B cell (primary cell): Measurements from ENCODE around the gene PARD3. TPM values are rescaled to one million over a fixed set of nuclear protein-coding genes. Genes with fewer than 3 reads are reported as not detected.

Source experiments
- ATAC-seq: fragments of 200-7000 bp; cut with Tn5 transposase; one replicate; pipeline ENCODE4 v1.10.0; 2021; ENCODE audit warnings: low read depth, mild to moderate bottlenecking, moderate number of reproducible peaks, moderate library complexity
- CTCF ChIA-PET: fragments of 350-600 bp; sonication (Branson Sonifier 250); formaldehyde crosslinking; loops from one replicate; lab custom pipeline; 2021; ENCODE audit warnings: antibody characterized with exemption, inconsistent platforms; lab: Charles Lee
- POLR2A ChIA-PET: fragments of 350-600 bp; sonication (Branson Sonifier 250); formaldehyde crosslinking; loops from one replicate; lab custom pipeline; 2021; ENCODE audit warnings: antibody characterized with exemption; lab: Charles Lee
- DNase-seq: peaks from one replicate; pipeline ENCODE4 v3.0.0; 2013
- H2AFZ ChIP-seq: 2 replicates; pipeline ENCODE4 v1.6.1; 2012; ENCODE audit warnings: mild to moderate bottlenecking, low read depth, low read length; ENCODE audit not compliant: insufficient read depth, poor library complexity, severe bottlenecking
- H3K27ac ChIP-seq, 2 donors: 1 replicate in 1 of 2; 2 replicates in 1 of 2; pipeline ENCODE4 v1.5.1; 2012 to 2013; ENCODE audit warnings: low read length in 2 of 2, mild to moderate bottlenecking in 2 of 2, moderate library complexity in 1 of 2
- H3K27me3 ChIP-seq, 4 experiments: fragments of 200-600 bp in 1 of 4; sonication (generic) in 1 of 4; replicated peaks in 1 of 4; 1 replicate in 2 of 4; 2 replicates in 2 of 4; pipeline versions ENCODE4 v1.6.1 to v1.7.0; 2013 to 2016; ENCODE audit warnings: low read length in 3 of 4, mild to moderate bottlenecking in 2 of 4, mixed read lengths in 1 of 4, moderate library complexity in 1 of 4; ENCODE audit not compliant: insufficient read depth in 4 of 4, control insufficient read depth in 3 of 4; ENCODE audit errors: control extremely low read depth in 1 of 4
- H3K36me3 ChIP-seq, 2 experiments: replicated peaks in 1 of 2; 1 replicate in 1 of 2; 2 replicates in 1 of 2; pipeline versions ENCODE4 v1.6.1 to v1.7.1; 2013; ENCODE audit warnings: low read length in 1 of 2; ENCODE audit not compliant: insufficient read depth in 2 of 2, control insufficient read depth in 1 of 2; ENCODE audit errors: control extremely low read depth in 1 of 2, extremely low read depth in 1 of 2
- H3K4me1 ChIP-seq, 2 donors: fragments of 200-600 bp in 1 of 2; sonication (generic) in 1 of 2; 1 replicate in 1 of 2; 2 replicates in 1 of 2; pipeline versions ENCODE4 v1.5.1 to v1.6.1; 2013 to 2017; ENCODE audit warnings: low read length in 2 of 2; ENCODE audit not compliant: control insufficient read depth in 2 of 2, insufficient read depth in 2 of 2
- H3K4me2 ChIP-seq: replicated peaks from 2 replicates; pipeline ENCODE3; 2012; ENCODE audit warnings: mild to moderate bottlenecking, low read depth, low read length; ENCODE audit not compliant: poor library complexity, severe bottlenecking
- H3K4me3 ChIP-seq, 5 experiments: fragments of 200-600 bp in 1 of 5; sonication (generic) in 1 of 5; 1 replicate in 3 of 5; 2 replicates in 2 of 5; pipeline versions ENCODE4 v1.5.1 to v1.7.0; 2011 to 2016; ENCODE audit warnings: low read length in 4 of 5, mild to moderate bottlenecking in 4 of 5, low read depth in 2 of 5, control low read depth in 1 of 5, moderate library complexity in 1 of 5; ENCODE audit not compliant: insufficient read depth in 1 of 5; ENCODE audit errors: control extremely low read depth in 1 of 5, extremely low read depth in 1 of 5
- H3K79me2 ChIP-seq: fragments of 200-600 bp; sonication (generic); one replicate; pipeline ENCODE4 v1.6.0; 2016; ENCODE audit warnings: low read length; ENCODE audit not compliant: control insufficient read depth, insufficient read depth
- H3K9ac ChIP-seq: fragments of 200-600 bp; sonication (generic); 2 replicates; pipeline ENCODE4 v1.6.1; 2017; ENCODE audit warnings: mild to moderate bottlenecking, low read length, moderate library complexity
- H3K9me3 ChIP-seq, 3 donors: one replicate each; pipeline versions ENCODE4 v1.6.1 to v1.7.1; 2013; ENCODE audit warnings: low read length in 2 of 3; ENCODE audit not compliant: control insufficient read depth in 2 of 3, insufficient read depth in 1 of 3; ENCODE audit errors: control extremely low read depth in 1 of 3
- H4K20me1 ChIP-seq: 2 replicates; pipeline ENCODE4 v1.6.0; 2012; ENCODE audit warnings: mild to moderate bottlenecking, low read length; ENCODE audit not compliant: insufficient read depth, control insufficient read depth, poor library complexity, severe bottlenecking
- H3K27ac Mint-ChIP-seq: one replicate; pipeline ENCODE4 v1.8.0; 2021; ENCODE audit warnings: mixed read lengths
- H3K27me3 Mint-ChIP-seq: one replicate; pipeline ENCODE4 v1.8.0; 2021; ENCODE audit warnings: mixed read lengths
- H3K4me1 Mint-ChIP-seq: one replicate; pipeline ENCODE4 v1.8.0; 2021; ENCODE audit warnings: mixed read lengths
- H3K4me3 Mint-ChIP-seq: one replicate; pipeline ENCODE4 v1.8.0; 2021; ENCODE audit warnings: mixed read lengths
- H3K9me3 Mint-ChIP-seq: one replicate; pipeline ENCODE4 v1.8.0; 2022; ENCODE audit warnings: mixed read lengths; ENCODE audit not compliant: insufficient read depth
- EZH2 ChIP-seq: IDR thresholded peaks from 2 replicates; pipeline ENCODE4 v1.6.1; 2012; ENCODE audit warnings: borderline replicate concordance, low read depth, mild to moderate bottlenecking, moderate library complexity, low read length; ENCODE audit not compliant: insufficient read depth, poor library complexity, severe bottlenecking
- WGBS: methylation state at CpG from one replicate; pipeline ENCODE4 v1.1.5; 2013; ENCODE audit warnings: missing lambda C conversion rate; ENCODE audit not compliant: insufficient coverage; 5-methylcytosine and 5-hydroxymethylcytosine counted together
- intact Hi-C: fragments of 100-400 bp; cut with micrococcal nuclease; formaldehyde crosslinking; loops from one replicate; pipeline ENCODE4 v1.10.0; 2022
- polyA plus RNA-seq: library from polyadenylated mRNA; depleted of rRNA; stranded (reverse); fragments of >200 nt; gene quantifications from 2 replicates; pipeline ENCODE4 v1.2.3, GENCODE V29; 2012
- total RNA-seq, 2 donors: library from RNA; stranded (reverse); fragments of 120-200 nt in 1 of 2; gene quantifications; 1 replicate in 1 of 2; 2 replicates in 1 of 2; pipeline versions ENCODE4 v1.2.3 to v1.2.4, GENCODE V29; 2013 to 2022
- TF ChIP-seq, protein P1 (sequence below): fragments of 200-600 bp; IDR thresholded peaks from one replicate; pipeline ENCODE4 v1.8.0; 2022; ENCODE audit warnings: antibody characterized with exemption, mild to moderate bottlenecking

PARD3 gene
- total and polyA plus RNA-seq, 2 donors (not counting 1 experiment from before 2014, with no cell fraction given) = not detected

DNA sequence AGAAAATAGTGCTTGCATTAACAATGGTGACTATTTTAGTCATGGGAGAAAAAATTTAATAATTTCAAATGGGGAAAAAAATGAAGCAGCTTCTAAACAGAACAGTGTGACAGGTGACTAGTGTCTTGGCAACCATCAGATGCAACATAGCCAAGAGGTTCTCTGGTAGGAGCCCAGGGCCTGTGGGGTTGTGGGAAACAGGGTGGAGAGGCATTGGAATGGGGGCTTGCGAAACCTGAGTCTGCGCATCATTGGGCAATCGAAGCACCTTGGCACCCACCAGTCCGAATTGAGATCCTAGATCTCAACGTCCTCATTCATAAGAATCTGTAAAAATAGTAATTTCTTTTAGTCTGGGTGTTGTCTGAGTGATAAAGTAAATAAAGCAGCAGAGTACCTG, 19.2 kb upstream of the PARD3 start:
- Histone ChIP-seq H3K9ac (no peak overlapping the region), H3K9me3 (no peaks in the 10 kb centered on the region), H3K27me3 (no peaks in the 10 kb centered on the region), H3K4me3 (no peak overlapping the region), H2AFZ (no peak overlapping the region), H4K20me1 (no peaks in the 10 kb centered on the region), H3K36me3 (no peaks in the 10 kb centered on the region), H3K79me2 (no peaks in the 10 kb centered on the region), H3K4me1 (no peaks in the 10 kb centered on the region), H3K4me2 (no peak overlapping the region), H3K27ac (no peak overlapping the region)
- Mint-ChIP-seq H3K4me3 (no peak overlapping the region), H3K27me3 (peaks cover 3% of the 10 kb centered on the region), H3K9me3 (peaks cover 2% of the 10 kb centered on the region), H3K27ac (no peak overlapping the region), H3K4me1 (peaks cover 2% of the 10 kb centered on the region)
- CTCF ChIA-PET = no interaction called here
- ATAC-seq = no peak
- TF ChIP-seq, protein P1, sequence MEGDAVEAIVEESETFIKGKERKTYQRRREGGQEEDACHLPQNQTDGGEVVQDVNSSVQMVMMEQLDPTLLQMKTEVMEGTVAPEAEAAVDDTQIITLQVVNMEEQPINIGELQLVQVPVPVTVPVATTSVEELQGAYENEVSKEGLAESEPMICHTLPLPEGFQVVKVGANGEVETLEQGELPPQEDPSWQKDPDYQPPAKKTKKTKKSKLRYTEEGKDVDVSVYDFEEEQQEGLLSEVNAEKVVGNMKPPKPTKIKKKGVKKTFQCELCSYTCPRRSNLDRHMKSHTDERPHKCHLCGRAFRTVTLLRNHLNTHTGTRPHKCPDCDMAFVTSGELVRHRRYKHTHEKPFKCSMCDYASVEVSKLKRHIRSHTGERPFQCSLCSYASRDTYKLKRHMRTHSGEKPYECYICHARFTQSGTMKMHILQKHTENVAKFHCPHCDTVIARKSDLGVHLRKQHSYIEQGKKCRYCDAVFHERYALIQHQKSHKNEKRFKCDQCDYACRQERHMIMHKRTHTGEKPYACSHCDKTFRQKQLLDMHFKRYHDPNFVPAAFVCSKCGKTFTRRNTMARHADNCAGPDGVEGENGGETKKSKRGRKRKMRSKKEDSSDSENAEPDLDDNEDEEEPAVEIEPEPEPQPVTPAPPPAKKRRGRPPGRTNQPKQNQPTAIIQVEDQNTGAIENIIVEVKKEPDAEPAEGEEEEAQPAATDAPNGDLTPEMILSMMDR = no peak
- no peak for TF ChIP-seq EZH2
- no CpG with 5 or more reads among the region's 5 CpGs for WGBS
- intact Hi-C loops = no loop called here
- no peak for DNase-seq
- POLR2A ChIA-PET = no interaction called here

DNA sequence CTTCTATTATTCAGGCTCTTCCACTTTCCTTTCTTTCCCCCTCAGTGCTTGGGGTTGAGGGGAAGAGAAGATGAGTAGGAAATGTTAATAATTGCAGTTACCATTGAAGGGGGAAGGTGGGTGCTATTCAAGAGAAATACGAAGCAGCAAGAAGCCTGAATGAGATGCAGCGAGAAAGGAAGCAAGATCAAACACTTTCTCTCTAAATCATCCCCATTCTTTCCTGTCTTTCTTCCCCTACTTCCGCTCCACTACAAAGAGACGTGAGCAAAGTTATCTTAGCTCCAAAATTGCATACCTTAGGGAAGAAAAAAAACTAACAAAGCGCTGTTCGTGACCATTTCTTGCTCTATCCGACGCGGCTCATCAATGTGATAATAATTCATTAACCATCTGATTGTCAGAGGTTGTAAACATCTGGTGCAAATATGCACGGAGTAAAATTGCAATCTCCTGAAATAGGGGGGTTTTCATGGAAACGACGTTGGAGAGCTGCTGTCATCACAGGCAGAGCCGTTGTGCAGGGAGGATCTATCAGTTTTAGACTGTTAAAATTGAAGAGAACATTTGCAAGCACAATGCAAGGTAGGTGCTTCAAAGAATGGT, 15.2 kb upstream of the PARD3 start:
- no peak overlapping the region for H3K4me3 ChIP-seq
- POLR2A ChIA-PET = no interaction called here
- no peaks in the 10 kb centered on the region for H3K36me3 ChIP-seq
- H3K27ac Mint-ChIP-seq = no peak overlapping the region
- TF ChIP-seq EZH2 = no peak
- TF ChIP-seq, protein P1 = no peak
- peaks cover 2% of the 10 kb centered on the region for H3K9me3 Mint-ChIP-seq
- intact Hi-C loops = no loop called here
- CTCF ChIA-PET = no interaction called here
- no peak overlapping the region for H3K4me3 Mint-ChIP-seq
- no peaks in the 10 kb centered on the region for H3K79me2 ChIP-seq
- ATAC-seq (no peak), DNase-seq (no peak)
- H4K20me1 ChIP-seq = no peaks in the 10 kb centered on the region
- no peaks in the 10 kb centered on the region for H3K9me3 ChIP-seq
- H3K4me1 Mint-ChIP-seq = peaks cover 2% of the 10 kb centered on the region
- H3K27me3 ChIP-seq = no peaks in the 10 kb centered on the region
- H3K27ac ChIP-seq = no peak overlapping the region
- H2AFZ ChIP-seq = no peak overlapping the region
- H3K27me3 Mint-ChIP-seq = peaks cover 3% of the 10 kb centered on the region
- no peak overlapping the region for H3K4me2 ChIP-seq
- H3K4me1 ChIP-seq = no peaks in the 10 kb centered on the region
- 15% methylated on average over 5 of the region's 13 CpGs for WGBS
- H3K9ac ChIP-seq = no peak overlapping the region
